GM12872 (cell line): ENCODE measurements around the gene SERINC3.

Experiments used
- TF ChIP-seq, protein P1 (sequence below): IDR thresholded peaks from 3 replicates; pipeline ENCODE4 v1.5.1; 2011; ENCODE audit warnings: low read depth, mild to moderate bottlenecking, low read length, moderate library complexity; ENCODE audit not compliant: insufficient read depth

SERINC3 gene

DNA sequence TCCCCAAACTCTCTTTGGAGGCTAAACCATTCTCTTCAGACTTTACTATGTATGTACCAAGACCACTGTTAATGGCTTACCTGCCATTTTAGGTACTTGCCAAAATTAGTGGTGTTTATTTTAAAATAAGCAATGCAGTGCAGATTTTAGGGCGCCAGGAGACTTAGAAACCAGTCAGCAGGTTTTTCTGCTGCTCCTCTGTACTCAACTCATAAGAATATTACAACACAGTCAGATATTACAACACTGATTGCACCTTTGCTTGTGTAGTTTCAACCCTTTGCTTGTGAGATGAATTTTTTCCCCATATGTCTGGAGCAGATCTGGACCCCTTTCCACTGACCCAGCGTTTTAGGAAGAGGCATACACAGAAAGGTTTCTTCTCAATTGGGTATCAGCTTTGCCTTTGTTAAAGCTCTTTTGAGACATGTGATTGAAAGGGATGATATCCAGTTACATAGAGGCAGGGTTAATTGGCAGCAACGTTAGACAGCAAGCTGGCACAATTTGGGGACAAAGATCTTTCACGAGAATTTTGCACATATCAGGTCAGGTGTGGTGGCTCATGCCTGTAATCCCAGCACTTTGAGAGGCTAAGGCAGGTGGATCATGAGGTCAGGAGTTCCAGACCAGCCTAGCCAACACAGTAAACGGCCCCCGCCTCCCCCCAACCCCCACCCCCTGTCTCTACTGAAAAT is 40.0 kb downstream of the SERINC3 start:
- TF ChIP-seq, protein P1, sequence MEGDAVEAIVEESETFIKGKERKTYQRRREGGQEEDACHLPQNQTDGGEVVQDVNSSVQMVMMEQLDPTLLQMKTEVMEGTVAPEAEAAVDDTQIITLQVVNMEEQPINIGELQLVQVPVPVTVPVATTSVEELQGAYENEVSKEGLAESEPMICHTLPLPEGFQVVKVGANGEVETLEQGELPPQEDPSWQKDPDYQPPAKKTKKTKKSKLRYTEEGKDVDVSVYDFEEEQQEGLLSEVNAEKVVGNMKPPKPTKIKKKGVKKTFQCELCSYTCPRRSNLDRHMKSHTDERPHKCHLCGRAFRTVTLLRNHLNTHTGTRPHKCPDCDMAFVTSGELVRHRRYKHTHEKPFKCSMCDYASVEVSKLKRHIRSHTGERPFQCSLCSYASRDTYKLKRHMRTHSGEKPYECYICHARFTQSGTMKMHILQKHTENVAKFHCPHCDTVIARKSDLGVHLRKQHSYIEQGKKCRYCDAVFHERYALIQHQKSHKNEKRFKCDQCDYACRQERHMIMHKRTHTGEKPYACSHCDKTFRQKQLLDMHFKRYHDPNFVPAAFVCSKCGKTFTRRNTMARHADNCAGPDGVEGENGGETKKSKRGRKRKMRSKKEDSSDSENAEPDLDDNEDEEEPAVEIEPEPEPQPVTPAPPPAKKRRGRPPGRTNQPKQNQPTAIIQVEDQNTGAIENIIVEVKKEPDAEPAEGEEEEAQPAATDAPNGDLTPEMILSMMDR, result no peak

DNA sequence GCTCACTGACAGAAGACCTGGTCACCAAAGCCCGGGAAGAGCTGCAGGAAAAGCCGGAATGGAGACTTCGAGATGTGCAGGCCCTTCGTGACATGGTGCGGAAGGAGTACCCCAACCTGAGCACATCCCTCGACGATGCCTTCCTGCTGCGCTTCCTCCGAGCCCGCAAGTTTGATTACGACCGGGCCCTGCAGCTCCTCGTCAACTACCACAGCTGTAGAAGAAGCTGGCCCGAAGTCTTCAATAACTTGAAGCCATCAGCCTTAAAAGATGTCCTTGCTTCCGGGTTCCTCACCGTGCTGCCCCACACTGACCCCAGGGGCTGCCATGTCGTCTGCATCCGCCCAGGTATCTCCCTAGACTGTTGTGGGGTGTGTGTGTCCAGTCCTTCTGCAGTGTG is 41.8 kb downstream of the SERINC3 start:
- TF ChIP-seq, protein P1, result no peak

DNA sequence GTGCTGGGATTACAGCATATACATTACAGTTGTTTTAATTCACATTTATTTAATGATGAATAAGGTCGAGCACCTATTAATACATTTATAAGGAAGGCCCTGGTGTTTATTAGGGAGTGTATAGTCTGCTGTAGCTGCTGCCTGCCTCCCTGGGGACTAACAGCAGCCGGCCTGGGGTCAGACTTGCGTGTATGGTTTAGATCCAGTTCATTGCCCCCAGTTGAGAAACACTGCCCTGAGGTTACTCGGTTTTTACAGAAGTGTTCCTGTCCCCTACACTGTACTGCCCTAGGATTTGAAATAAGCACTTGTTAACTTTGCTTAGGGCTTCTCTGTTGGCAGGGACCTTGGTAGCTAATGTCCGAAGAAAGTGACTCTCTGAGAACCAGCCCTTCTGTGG is 42.2 kb downstream of the SERINC3 start:
- TF ChIP-seq, protein P1, result no peak

DNA sequence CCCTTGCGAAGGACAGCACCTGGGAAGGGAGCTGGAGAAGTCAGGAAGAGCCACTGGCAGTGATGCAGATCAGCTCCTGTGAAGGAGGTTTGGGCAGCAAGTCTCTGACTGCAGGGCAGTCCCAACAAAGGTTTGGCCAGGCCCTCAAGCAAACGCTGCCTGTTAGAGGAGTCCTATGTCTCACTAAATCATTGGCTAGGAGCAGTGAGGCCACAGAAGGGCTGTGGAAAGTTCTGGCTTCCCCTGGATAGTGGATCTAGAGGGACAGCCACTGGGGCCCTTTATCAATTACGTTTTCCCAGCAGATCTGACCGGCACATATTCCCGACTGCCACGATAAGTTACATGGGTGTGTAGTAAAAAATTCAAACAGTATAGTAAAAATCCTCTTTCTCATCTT is 43.7 kb downstream of the SERINC3 start:
- TF ChIP-seq, protein P1, result no peak

DNA sequence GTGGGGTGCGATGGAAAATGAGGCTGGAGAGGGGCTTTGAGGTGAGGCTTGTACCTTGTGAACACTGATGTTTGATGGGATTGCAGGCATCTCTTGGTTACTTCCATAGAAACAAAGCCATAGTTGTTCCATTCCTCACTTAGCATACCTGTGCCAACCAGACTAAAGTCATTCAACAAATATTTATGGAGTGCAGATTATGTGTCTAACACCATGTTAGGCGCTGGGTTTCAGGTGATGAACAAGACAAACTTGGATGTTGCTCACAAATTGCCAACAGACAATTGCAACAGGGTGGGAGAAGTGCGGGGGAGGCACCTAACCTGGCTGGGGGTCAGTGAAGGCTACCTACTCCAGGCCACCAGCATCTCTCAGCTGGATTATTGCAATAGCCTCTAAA is 44.7 kb downstream of the SERINC3 start:
- TF ChIP-seq, protein P1, result no peak

DNA sequence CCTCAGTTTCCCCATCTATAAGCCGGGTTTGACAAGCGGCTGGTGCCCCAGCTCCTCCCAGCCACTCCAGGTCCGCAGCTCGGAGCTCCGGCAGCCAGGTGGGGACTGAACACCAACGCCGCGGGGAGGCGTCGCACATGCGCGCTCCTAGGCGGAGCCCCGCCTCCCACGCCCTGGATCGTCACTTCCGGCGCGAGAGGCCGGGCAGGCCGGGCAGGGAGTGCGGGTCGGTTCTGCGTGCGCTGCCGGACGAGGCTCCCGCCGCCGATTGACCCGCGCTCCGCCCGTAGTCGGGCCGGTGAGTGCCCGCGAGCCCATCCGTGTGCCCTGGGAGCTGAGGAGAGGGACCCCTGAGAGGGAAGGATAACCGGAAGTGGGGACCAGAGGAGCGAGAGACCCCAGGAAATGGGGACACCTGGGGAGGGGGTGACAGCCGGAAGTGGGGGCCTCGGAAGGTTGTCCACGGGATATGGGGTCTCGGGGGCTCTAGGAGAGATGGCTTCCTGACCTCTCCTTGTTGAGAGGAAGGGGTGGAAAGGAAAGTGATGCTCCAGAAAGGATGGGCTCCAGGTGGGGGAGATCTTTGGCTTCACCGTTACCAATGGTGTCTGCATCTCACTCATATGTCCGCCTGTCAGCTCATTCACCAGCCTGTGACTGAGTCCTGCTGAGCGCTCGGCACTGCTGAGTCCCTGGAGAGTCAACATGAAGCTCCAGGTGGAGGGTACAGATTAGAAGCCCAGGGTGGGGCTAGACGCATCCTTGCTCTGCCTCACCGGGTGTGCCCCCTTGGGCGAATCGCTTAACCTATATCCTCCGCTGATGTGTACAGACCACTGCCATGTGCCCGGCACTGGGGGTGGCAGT is 45.9 kb downstream of the SERINC3 start, which contains the start of gene TTPAL:
TSS of gene TTPAL (plus strand) at position 181 of the 867 bp plus-strand sequence. CDS start 4,126 bp downstream, outside the sequence.
- TF ChIP-seq, protein P1, result no peak

DNA sequence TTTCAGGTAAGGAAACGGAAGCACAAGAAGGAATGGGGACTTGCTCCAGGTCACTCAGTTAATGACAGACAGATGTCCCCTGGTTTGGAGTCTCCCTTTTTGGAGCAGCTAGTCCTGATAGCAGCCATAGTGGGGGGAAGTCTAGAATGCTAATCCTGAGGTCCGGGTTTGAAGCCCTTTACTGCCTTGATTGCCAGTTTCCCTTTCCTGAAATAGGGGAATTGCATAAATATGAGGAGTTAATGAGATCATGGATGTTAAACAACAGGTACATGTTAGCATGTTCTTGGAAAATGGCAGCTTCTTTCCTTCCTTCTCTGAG is 46.5 kb downstream of the SERINC3 start:
- TF ChIP-seq, protein P1, result no peak
